Measurements from ENCODE around the gene YWHAE. TPM values are rescaled to one million over a fixed set of nuclear protein-coding genes. Genes with fewer than 3 reads are reported as not detected.

Gene YWHAE
- total RNA-seq, 1 donor from 2014 or later, result 820 TPM

- TF ChIP-seq CTCF (IDR thresholded peaks at IDR 0.05; ENCODE audit: unreplicated experiment), result no peak
- DNase-seq (ENCODE audit: low spot score), result no peak
- Mint-ChIP-seq H3K27ac (ENCODE audit: unreplicated experiment) (no peak overlapping the region), H3K36me3 (ENCODE audit: low read depth, unreplicated experiment) (no peaks in the 10 kb centered on the region), H3K27me3 (ENCODE audit: unreplicated experiment) (peaks cover 6% of the 10 kb centered on the region), H3K9me3 (ENCODE audit: unreplicated experiment) (no peaks in the 10 kb centered on the region), H3K4me1 (ENCODE audit: unreplicated experiment) (no peaks in the 10 kb centered on the region), H3K4me3 (ENCODE audit: unreplicated experiment) (no peak overlapping the region)
These were observed 95.0 kb downstream of the YWHAE start for GRCh38 chr17:1304962-1305563.

GRCh38 chr17:1304522-1304921 lies 95.5 kb downstream of the YWHAE start:
- H3K27me3 Mint-ChIP-seq (ENCODE audit: unreplicated experiment), result peaks cover 8% of the 10 kb centered on the region
- H3K36me3 Mint-ChIP-seq (ENCODE audit: low read depth, unreplicated experiment), result no peaks in the 10 kb centered on the region

GRCh38 chr17:1302761-1303160 lies 97.3 kb downstream of the YWHAE start:
- peaks cover 7% of the 10 kb centered on the region for H3K4me1 Mint-ChIP-seq (ENCODE audit: unreplicated experiment)
- peaks cover 10% of the 10 kb centered on the region for H3K27me3 Mint-ChIP-seq (ENCODE audit: unreplicated experiment)
- no peak overlapping the region for H3K4me3 Mint-ChIP-seq (ENCODE audit: unreplicated experiment)
- no peak for TF ChIP-seq CTCF (IDR thresholded peaks at IDR 0.05; ENCODE audit: unreplicated experiment)
- no peak for DNase-seq (ENCODE audit: low spot score)
- H3K27ac Mint-ChIP-seq (ENCODE audit: unreplicated experiment), result no peak overlapping the region
- H3K36me3 Mint-ChIP-seq (ENCODE audit: low read depth, unreplicated experiment), result no peaks in the 10 kb centered on the region
- H3K9me3 Mint-ChIP-seq (ENCODE audit: unreplicated experiment), result no peaks in the 10 kb centered on the region

More at GRCh38 chr17:1304522-1304921, 95.5 kb downstream of the YWHAE start:
- DNase-seq (ENCODE audit: low spot score), result no peak
- Mint-ChIP-seq H3K27ac (ENCODE audit: unreplicated experiment) (no peak overlapping the region), H3K9me3 (ENCODE audit: unreplicated experiment) (no peaks in the 10 kb centered on the region), H3K4me3 (ENCODE audit: unreplicated experiment) (no peak overlapping the region), H3K4me1 (ENCODE audit: unreplicated experiment) (no peaks in the 10 kb centered on the region)
- no peak for TF ChIP-seq CTCF (IDR thresholded peaks at IDR 0.05; ENCODE audit: unreplicated experiment)

- peaks cover 7% of the 10 kb centered on the region for H3K27me3 Mint-ChIP-seq (ENCODE audit: unreplicated experiment)
- H3K9me3 Mint-ChIP-seq (ENCODE audit: unreplicated experiment), result no peaks in the 10 kb centered on the region
- H3K36me3 Mint-ChIP-seq (ENCODE audit: low read depth, unreplicated experiment), result no peaks in the 10 kb centered on the region
- no peak overlapping the region for H3K4me3 Mint-ChIP-seq (ENCODE audit: unreplicated experiment)
- no peak for DNase-seq (ENCODE audit: low spot score)
- peaks cover 9% of the 10 kb centered on the region for H3K4me1 Mint-ChIP-seq (ENCODE audit: unreplicated experiment)
- no peak overlapping the region for H3K27ac Mint-ChIP-seq (ENCODE audit: unreplicated experiment)
- no peak for TF ChIP-seq CTCF (IDR thresholded peaks at IDR 0.05; ENCODE audit: unreplicated experiment)
These were observed 98.5 kb downstream of the YWHAE start for GRCh38 chr17:1301546-1301945.

- H3K9me3 Mint-ChIP-seq (ENCODE audit: unreplicated experiment), result no peaks in the 10 kb centered on the region
- DNase-seq (ENCODE audit: low spot score), result no peak
- H3K27me3 Mint-ChIP-seq (ENCODE audit: unreplicated experiment), result peaks cover 7% of the 10 kb centered on the region
- no peak overlapping the region for H3K4me3 Mint-ChIP-seq (ENCODE audit: unreplicated experiment)
- H3K4me1 Mint-ChIP-seq (ENCODE audit: unreplicated experiment), result peaks cover 14% of the 10 kb centered on the region
- no peak for TF ChIP-seq CTCF (IDR thresholded peaks at IDR 0.05; ENCODE audit: unreplicated experiment)
- no peaks in the 10 kb centered on the region for H3K36me3 Mint-ChIP-seq (ENCODE audit: low read depth, unreplicated experiment)
- H3K27ac Mint-ChIP-seq (ENCODE audit: unreplicated experiment), result no peak overlapping the region
These were observed 99.6 kb downstream of the YWHAE start for GRCh38 chr17:1300371-1300905.
